Ovary (tissue), 9 donors: ENCODE data around the gene SLIT1. TPM values are rescaled to one million over a fixed set of nuclear protein-coding genes. Genes with fewer than 3 reads are reported as not detected.

ENCODE experiments used
- DNase-seq, 5 donors: peaks; one replicate each; pipeline ENCODE4 v3.0.0-alpha.2; 2019 to 2020
- H3K27ac ChIP-seq, 2 donors: fragments of 200-600 bp; one replicate each; pipeline versions ENCODE4 v1.5.1 to v1.8.0; 2019 to 2022
- H3K27me3 ChIP-seq: fragments of 200-600 bp; one replicate; pipeline ENCODE4 v1.8.0; 2022
- H3K36me3 ChIP-seq: fragments of 200-600 bp; sonication (generic); one replicate; pipeline ENCODE4 v1.5.1; 2019
- H3K4me1 ChIP-seq: one replicate; pipeline ENCODE4 v1.8.1; 2013; ENCODE audit warnings: mild to moderate bottlenecking, moderate library complexity; ENCODE audit not compliant: insufficient read depth
- H3K4me3 ChIP-seq: fragments of 200-600 bp; sonication (generic); one replicate; pipeline ENCODE4 v1.5.1; 2017
- H3K9me3 ChIP-seq, 2 donors: fragments of 200-600 bp in 1 of 2; sonication (generic) in 1 of 2; one replicate each; pipeline versions ENCODE4 v1.5.1 to v1.8.1; 2013 to 2019; ENCODE audit warnings: mild to moderate bottlenecking in 1 of 2, moderate library complexity in 1 of 2
- EP300 ChIP-seq: sonication (generic); formaldehyde crosslinking; IDR thresholded peaks from one replicate; pipeline ENCODE4 v1.6.1; 2017; ENCODE audit warnings: antibody characterized with exemption
- POLR2A ChIP-seq: fragments of 450-650 bp; IDR thresholded peaks from one replicate; pipeline ENCODE4 v1.6.1; 2017; ENCODE audit warnings: antibody characterized with exemption, mild to moderate bottlenecking, moderate library complexity
- WGBS, 3 donors: extraction: QIAGEN DNeasy Blood & Tissue Kit in 1 of 3; methylation state at CpG; one replicate each; pipeline versions ENCODE4 v1.1.5 to v1.1.7; 2013 to 2017; 5-methylcytosine and 5-hydroxymethylcytosine counted together
- intact Hi-C, 4 donors: fragments of 100-400 bp; cut with DNase I; formaldehyde crosslinking; loops; one replicate each; pipeline versions ENCODE4 v1.11.0 to v1.15.1; 2022 to 2023
- polyA plus RNA-seq, 2 donors: library from polyadenylated mRNA; stranded (reverse); fragments of 200-250 nt in 1 of 2; fragments of 350-450 nt in 1 of 2; fragmentation: Illumina TruSeq in 1 of 2; extraction: RNeasy Lipid Tissue Mini Kit (QIAGEN cat#74804) in 1 of 2; gene quantifications; one replicate each; pipeline ENCODE4 v1.2.3, GENCODE V29; 2013 to 2014
- total RNA-seq, 7 donors: library from RNA; depleted of rRNA in 2 of 7; stranded (reverse); fragments of >200 nt in 2 of 7; fragmentation: NEBNext Ultra II Directional in 3 of 7; extraction: Animal tissue kit (Norgen Biotek cat#: 25700) in 3 of 7; gene quantifications; one replicate each; pipeline versions ENCODE4 v1.1.0 to v1.2.4, GENCODE V29; 2016 to 2023
- TF ChIP-seq, protein P1 (sequence below), 3 donors: fragments of 450-650 bp in 2 of 3; fragments of 200-600 bp in 1 of 3; IDR thresholded peaks; one replicate each; pipeline versions ENCODE4 v1.5.1 to v1.8.0; 2016 to 2022; ENCODE audit warnings: antibody characterized with exemption in 3 of 3, mild to moderate bottlenecking in 1 of 3
- donor health status: DM: no; HTN: no; CAD: no; lungs with moderate emphysema.
- donor health status: DM: no; HTN: no; CAD: no.
- donor health status: Bipolar disorder and iron deficiency.
- donor health status: DM: yes; HTN: yes; CAD: no.
- donor health status: DM: no; HTN: no; CAD: no.
- donor health status: DM: yes; HTN: yes; CAD: no.

Gene SLIT1
- total and polyA plus RNA-seq, 9 donors = under 0.01 to 0.62 (median 0.25) TPM

DNA sequence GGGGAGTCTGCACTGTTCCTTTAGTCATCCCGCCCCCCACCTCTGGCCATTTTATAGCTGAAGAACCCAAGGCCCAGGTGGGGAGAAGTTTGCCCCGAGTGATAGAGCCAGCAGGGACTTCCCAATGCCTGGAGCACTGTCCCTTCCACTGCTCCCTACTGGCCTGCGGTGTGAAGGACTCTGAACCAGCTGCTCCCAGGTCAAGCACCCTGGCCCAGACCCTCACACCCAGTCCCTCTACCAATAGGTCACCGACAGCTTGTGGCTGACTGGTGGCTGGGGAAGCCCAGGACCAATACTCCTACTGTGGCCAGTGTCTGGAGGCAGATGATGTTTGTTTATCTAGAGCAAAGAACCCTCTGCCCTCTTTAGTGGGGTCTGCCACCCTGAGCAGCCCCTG is 185.8 kb downstream of the SLIT1 start:
- no peaks in the 10 kb centered on the region for H3K27me3 ChIP-seq
- 89 to 92% (median 90%) methylated on average over 3 to 4 of the region's 4 CpGs for WGBS, 3 donors
- H3K9me3 ChIP-seq = no peaks in the 10 kb centered on the region
- no peaks in the 10 kb centered on the region for H3K36me3 ChIP-seq
- no peak for TF ChIP-seq POLR2A
- TF ChIP-seq, protein P1, sequence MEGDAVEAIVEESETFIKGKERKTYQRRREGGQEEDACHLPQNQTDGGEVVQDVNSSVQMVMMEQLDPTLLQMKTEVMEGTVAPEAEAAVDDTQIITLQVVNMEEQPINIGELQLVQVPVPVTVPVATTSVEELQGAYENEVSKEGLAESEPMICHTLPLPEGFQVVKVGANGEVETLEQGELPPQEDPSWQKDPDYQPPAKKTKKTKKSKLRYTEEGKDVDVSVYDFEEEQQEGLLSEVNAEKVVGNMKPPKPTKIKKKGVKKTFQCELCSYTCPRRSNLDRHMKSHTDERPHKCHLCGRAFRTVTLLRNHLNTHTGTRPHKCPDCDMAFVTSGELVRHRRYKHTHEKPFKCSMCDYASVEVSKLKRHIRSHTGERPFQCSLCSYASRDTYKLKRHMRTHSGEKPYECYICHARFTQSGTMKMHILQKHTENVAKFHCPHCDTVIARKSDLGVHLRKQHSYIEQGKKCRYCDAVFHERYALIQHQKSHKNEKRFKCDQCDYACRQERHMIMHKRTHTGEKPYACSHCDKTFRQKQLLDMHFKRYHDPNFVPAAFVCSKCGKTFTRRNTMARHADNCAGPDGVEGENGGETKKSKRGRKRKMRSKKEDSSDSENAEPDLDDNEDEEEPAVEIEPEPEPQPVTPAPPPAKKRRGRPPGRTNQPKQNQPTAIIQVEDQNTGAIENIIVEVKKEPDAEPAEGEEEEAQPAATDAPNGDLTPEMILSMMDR (IDR thresholded peaks at IDR 0.05) = no peak
- no peak for TF ChIP-seq EP300
- no peak for DNase-seq
- H3K27ac ChIP-seq = no peak overlapping the region
- no peak overlapping the region for H3K4me3 ChIP-seq
- intact Hi-C loops = no loop called here
- H3K4me1 ChIP-seq = peaks cover 9% of the 10 kb centered on the region

DNA sequence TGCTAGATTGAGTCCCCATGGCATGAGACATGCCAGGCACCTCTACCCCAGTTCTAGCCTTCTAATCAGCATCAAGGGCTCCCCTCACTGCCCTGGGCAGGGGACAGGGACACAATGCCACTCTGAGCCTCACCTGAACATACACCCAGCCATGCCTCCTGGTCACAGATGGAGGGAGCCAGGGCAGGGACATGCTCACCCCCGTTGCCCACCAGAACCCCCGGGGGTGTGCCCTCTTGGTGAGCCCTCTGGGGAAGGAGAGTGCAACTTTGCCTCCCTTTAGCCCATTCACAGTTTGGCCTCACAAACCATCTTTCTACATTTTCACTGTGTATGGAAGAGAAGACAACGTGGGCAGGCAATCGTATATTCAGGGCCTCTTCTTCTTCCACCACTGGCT is 186.4 kb downstream of the SLIT1 start:
- Histone ChIP-seq H3K4me1 (peaks cover 12% of the 10 kb centered on the region), H3K9me3 (no peaks in the 10 kb centered on the region), H3K27ac (no peak overlapping the region), H3K4me3 (no peak overlapping the region), H3K36me3 (no peaks in the 10 kb centered on the region), H3K27me3 (no peaks in the 10 kb centered on the region)
- no peak for DNase-seq
- intact Hi-C loops = no loop called here
- TF ChIP-seq POLR2A (no peak), EP300 (no peak)
- TF ChIP-seq, protein P1 (IDR thresholded peaks at IDR 0.05) = no peak
- WGBS, 3 donors = 89 to 97% (median 92%) methylated on average over 4 of the region's 4 CpGs

DNA sequence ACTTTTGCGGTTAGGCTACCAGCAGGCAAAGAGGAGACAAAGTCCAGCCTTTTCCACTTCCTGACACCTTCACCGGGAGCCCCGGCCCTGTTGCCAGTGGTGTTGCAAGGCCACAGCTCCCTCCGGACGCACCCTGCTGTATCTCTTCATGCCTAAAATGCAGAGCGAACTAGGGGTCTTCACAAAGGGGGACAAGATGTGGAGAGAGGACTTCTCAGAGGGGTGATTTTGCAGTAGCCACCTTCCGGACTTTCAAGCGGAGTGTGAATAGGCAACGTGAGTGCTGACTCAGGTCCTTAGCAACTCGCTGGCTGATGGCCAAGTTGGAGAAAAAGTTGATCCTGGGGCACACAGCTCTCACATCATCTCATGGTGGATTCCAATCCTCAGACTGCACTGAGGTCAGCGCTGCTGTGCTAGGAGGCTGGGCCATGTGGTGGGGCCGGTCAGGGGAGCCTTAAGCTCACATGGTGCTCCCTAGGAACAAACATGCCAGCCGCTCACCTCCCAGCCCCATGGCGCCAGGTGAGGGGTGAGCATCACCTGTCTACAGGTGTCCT is 187.3 kb downstream of the SLIT1 start:
- no peak overlapping the region for H3K27ac ChIP-seq
- H3K4me3 ChIP-seq = no peak overlapping the region
- 66 to 78% (median 76%) methylated on average over 14 of the region's 14 CpGs for WGBS, 3 donors
- peaks cover 12% of the 10 kb centered on the region for H3K4me1 ChIP-seq
- H3K27me3 ChIP-seq = no peaks in the 10 kb centered on the region
- H3K9me3 ChIP-seq = no peaks in the 10 kb centered on the region
- DNase-seq = peak in 4 of 5 donors; percentile 36 to 65 (median 64)
- intact Hi-C loops = no loop called here
- H3K36me3 ChIP-seq = no peaks in the 10 kb centered on the region
- no peak for TF ChIP-seq EP300
- TF ChIP-seq, protein P1 (IDR thresholded peaks at IDR 0.05) = no peak
- TF ChIP-seq POLR2A = no peak

GRCh38 chr10:96996275-96996965 is 189.3 kb downstream of the SLIT1 start:
- no peaks in the 10 kb centered on the region for H3K27me3 ChIP-seq
- WGBS, 3 donors = 84 to 88% (median 87%) methylated on average over 6 of the region's 6 CpGs

More at GRCh38 chr10:96996275-96996965, 189.3 kb downstream of the SLIT1 start:
- H3K27ac ChIP-seq = peak overlapping the region; percentile 22 to 32
- DNase-seq = no peak
- H3K4me3 ChIP-seq = no peak overlapping the region
- H3K9me3 ChIP-seq = no peaks in the 10 kb centered on the region
- H3K36me3 ChIP-seq = no peaks in the 10 kb centered on the region
- intact Hi-C loops = no loop called here
- TF ChIP-seq EP300 (no peak), POLR2A (no peak)
- TF ChIP-seq, protein P1 (IDR thresholded peaks at IDR 0.05) = no peak
- H3K4me1 ChIP-seq = peaks cover 14% of the 10 kb centered on the region
